Keratinocyte (primary cell): ENCODE results near the gene SHISA9. TPM values are rescaled to one million over a fixed set of nuclear protein-coding genes. Genes with fewer than 3 reads are reported as not detected.

ENCODE experiments used
- DNase-seq: peaks from one replicate; pipeline ENCODE4 v3.0.0-alpha.2; 2011; ENCODE audit warnings: low read depth, missing footprints, low spot score
- FAIRE-seq: peaks from 2 replicates; lab custom pipeline; 2011; peaks lifted over from hg19 to GRCh38; lab: Jason Lieb, UNC
- H2AFZ ChIP-seq: 2 replicates; pipeline ENCODE4 v1.6.0; 2012; ENCODE audit warnings: low read length, control low read depth, inconsistent platforms; ENCODE audit not compliant: control insufficient read depth
- H3K27ac ChIP-seq: 2 replicates; pipeline ENCODE4 v1.5.1; 2011; ENCODE audit warnings: low read length; ENCODE audit not compliant: control insufficient read depth, insufficient read depth
- H3K27me3 ChIP-seq: 3 replicates; pipeline ENCODE4 v1.6.0; 2011; ENCODE audit warnings: low read length; ENCODE audit not compliant: control insufficient read depth, insufficient read depth; ENCODE audit errors: extremely low read depth
- H3K36me3 ChIP-seq, 2 experiments: 2 replicates in 1 of 2; 3 replicates in 1 of 2; pipeline ENCODE4 v1.5.1; 2011; ENCODE audit warnings: low read length in 2 of 2, mild to moderate bottlenecking in 1 of 2; ENCODE audit not compliant: control insufficient read depth in 2 of 2, insufficient read depth in 2 of 2; ENCODE audit errors: extremely low read depth in 1 of 2
- H3K4me1 ChIP-seq: 3 replicates; pipeline ENCODE4 v1.5.1; 2011; ENCODE audit warnings: low read length; ENCODE audit not compliant: control insufficient read depth, insufficient read depth; ENCODE audit errors: extremely low read depth
- H3K4me2 ChIP-seq: 3 replicates; pipeline ENCODE4 v1.6.0; 2011; ENCODE audit warnings: low read depth, low read length; ENCODE audit not compliant: control insufficient read depth, insufficient read depth; ENCODE audit errors: extremely low read depth
- H3K4me3 ChIP-seq, 3 experiments: fragments of 200-600 bp in 1 of 3; sonication (generic) in 1 of 3; 2 replicates in 2 of 3; 3 replicates in 1 of 3; pipeline ENCODE4 v1.5.1; 2011 to 2016; ENCODE audit warnings: low read length in 3 of 3, mild to moderate bottlenecking in 3 of 3, control low read depth in 2 of 3, inconsistent platforms in 1 of 3, low read depth in 1 of 3, mixed read lengths in 1 of 3, mixed run types in 1 of 3, moderate library complexity in 1 of 3; ENCODE audit not compliant: control insufficient read depth in 2 of 3, insufficient read depth in 2 of 3; ENCODE audit errors: extremely low read depth in 1 of 3
- H3K79me2 ChIP-seq: 2 replicates; pipeline ENCODE4 v1.6.0; 2012; ENCODE audit warnings: low read length; ENCODE audit not compliant: control insufficient read depth, insufficient read depth
- H3K9ac ChIP-seq: 3 replicates; pipeline ENCODE4 v1.6.0; 2011; ENCODE audit warnings: low read length; ENCODE audit not compliant: control insufficient read depth, insufficient read depth; ENCODE audit errors: extremely low read depth
- H3K9me1 ChIP-seq: 3 replicates; pipeline ENCODE4 v1.6.0; 2011; ENCODE audit warnings: low read length; ENCODE audit not compliant: control insufficient read depth, insufficient read depth; ENCODE audit errors: extremely low read depth
- H3K9me3 ChIP-seq: 2 replicates; pipeline ENCODE4 v1.5.1; 2012; ENCODE audit warnings: low read depth, low read length; ENCODE audit not compliant: control insufficient read depth
- H4K20me1 ChIP-seq: 3 replicates; pipeline ENCODE4 v1.6.0; 2011; ENCODE audit warnings: low read length; ENCODE audit not compliant: control insufficient read depth, insufficient read depth; ENCODE audit errors: extremely low read depth
- CTCF ChIP-seq, 3 experiments: IDR thresholded peaks in 1 of 3; conservative IDR thresholded peaks in 1 of 3; optimal IDR thresholded peaks in 1 of 3; 2 replicates in 2 of 3; 3 replicates in 1 of 3; pipeline versions ENCODE3 to v1.5.1; 2011; ENCODE audit warnings: low read length in 3 of 3, mild to moderate bottlenecking in 3 of 3, moderate library complexity in 2 of 3, control low read depth in 1 of 3, inconsistent platforms in 1 of 3; ENCODE audit not compliant: insufficient read depth in 2 of 3; ENCODE audit errors: extremely low read depth in 1 of 3
- EZH2 ChIP-seq: IDR thresholded peaks from one replicate; pipeline ENCODE4 v1.6.1; 2012; ENCODE audit warnings: inconsistent platforms, mild to moderate bottlenecking, low read length, moderate library complexity
- dilution Hi-C: fragments of 300-500 bp; cut with MboI; formaldehyde crosslinking; loops from one replicate; pipeline ENCODE4 v1.7.0; 2020; ENCODE audit warnings: low sequenced_read_pairs; ENCODE audit not compliant: extremely low pct_ligation_motif_present
- polyA plus RNA-seq, 5 experiments: library from polyadenylated mRNA; depleted of rRNA in 3 of 5; stranded (reverse) in 3 of 5; stranded (forward) in 1 of 5; unstranded in 1 of 5; fragments of >200 nt; gene quantifications; 1 replicate in 1 of 5; 2 replicates in 3 of 5; 3 replicates in 1 of 5; pipeline versions ENCODE4 v1.2.1 to v1.2.3, GENCODE V29; 2011 to 2012; ENCODE audit warnings: missing spikeins in 2 of 5, low read depth in 1 of 5, low replicate concordance in 1 of 5

Gene SHISA9
- polyA plus RNA-seq, 1 donor (not counting 4 experiments of a cell fraction or from before 2014, with no cell fraction given): 0.28 TPM

DNA sequence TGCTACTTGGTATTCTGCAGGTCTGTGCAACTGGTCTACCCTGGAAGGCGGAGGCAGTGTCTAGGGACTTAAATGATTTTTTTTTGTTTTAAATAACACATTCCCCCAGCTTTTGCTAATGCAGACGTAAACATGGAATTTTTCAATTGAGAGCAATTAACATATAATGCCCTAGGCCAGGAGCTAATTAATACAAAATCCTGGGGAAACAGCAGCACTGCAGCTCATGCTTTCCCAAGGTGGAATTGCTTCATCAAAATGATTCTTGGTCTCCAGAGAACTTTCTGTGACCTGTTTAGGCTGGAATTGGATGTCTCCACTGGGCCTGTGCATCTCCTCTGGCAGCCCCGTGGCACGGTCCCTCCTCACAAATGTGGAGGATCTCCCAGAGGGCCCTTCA is 50.6 kb downstream of the SHISA9 start:
- no peak for FAIRE-seq
- Histone ChIP-seq H3K27ac (no peak overlapping the region), H3K9ac (no peak overlapping the region)

GRCh38 chr16:12958366-12958765 is 57.0 kb downstream of the SHISA9 start:
- dilution Hi-C loops: no loop called here
- peaks cover 2% of the 10 kb centered on the region for H3K9me3 ChIP-seq
- TF ChIP-seq CTCF (optimal IDR thresholded peaks at IDR 0.05 in 1 of 3, IDR thresholded peaks at IDR 0.05 in 1 of 3, conservative IDR thresholded peaks at IDR 0.05 in 1 of 3; ENCODE audit: extremely low read depth in 1 of 3, insufficient read depth in 2 of 3, low read length in 3 of 3) (no peak), EZH2 (no peak)
- H3K4me1 ChIP-seq: no peaks in the 10 kb centered on the region
- no peak for DNase-seq
- no peak overlapping the region for H3K9ac ChIP-seq
- no peaks in the 10 kb centered on the region for H3K9me1 ChIP-seq
- no peaks in the 10 kb centered on the region for H3K36me3 ChIP-seq
- no peaks in the 10 kb centered on the region for H3K79me2 ChIP-seq
- no peaks in the 10 kb centered on the region for H3K27me3 ChIP-seq
- FAIRE-seq: no peak
- no peak overlapping the region for H3K4me2 ChIP-seq
- no peaks in the 10 kb centered on the region for H4K20me1 ChIP-seq
- H2AFZ ChIP-seq: no peak overlapping the region
- H3K4me3 ChIP-seq: no peak overlapping the region
- H3K27ac ChIP-seq: no peak overlapping the region

More for the DNA sequence above, 50.6 kb downstream of the SHISA9 start:
- H4K20me1 ChIP-seq: no peaks in the 10 kb centered on the region
- no peak overlapping the region for H2AFZ ChIP-seq
- TF ChIP-seq CTCF (optimal IDR thresholded peaks at IDR 0.05 in 1 of 3, IDR thresholded peaks at IDR 0.05 in 1 of 3, conservative IDR thresholded peaks at IDR 0.05 in 1 of 3; ENCODE audit: extremely low read depth in 1 of 3, insufficient read depth in 2 of 3, low read length in 3 of 3): no peak
- no peak for TF ChIP-seq EZH2
- no peaks in the 10 kb centered on the region for H3K9me3 ChIP-seq
- H3K79me2 ChIP-seq: no peaks in the 10 kb centered on the region
- dilution Hi-C loops: no loop called here
- H3K4me1 ChIP-seq: no peaks in the 10 kb centered on the region
- no peaks in the 10 kb centered on the region for H3K27me3 ChIP-seq
- H3K4me2 ChIP-seq: no peak overlapping the region
- H3K4me3 ChIP-seq: no peak overlapping the region
- DNase-seq: no peak
- H3K9me1 ChIP-seq: no peaks in the 10 kb centered on the region
- no peaks in the 10 kb centered on the region for H3K36me3 ChIP-seq
